H1 (cell line): ENCODE data around the gene SLC10A6. TPM values are rescaled to one million over a fixed set of nuclear protein-coding genes. Genes with fewer than 3 reads are reported as not detected.

ENCODE experiments used
- CTCF ChIA-PET: fragments of 300-600 bp; sonication (Branson Sonifier 250); formaldehyde crosslinking; loops from one replicate; lab custom pipeline; 2021; ENCODE audit not compliant: partially characterized antibody; lab: Charles Lee
- POLR2A ChIA-PET: fragments of 300-600 bp; sonication (Branson Sonifier 250); formaldehyde crosslinking; loops from one replicate; lab custom pipeline; 2021; ENCODE audit warnings: inconsistent platforms; ENCODE audit not compliant: partially characterized antibody; lab: Charles Lee
- DNase-seq, 2 experiments: peaks; one replicate each; pipeline versions ENCODE4 v3.0.0 to v3.0.0-alpha.2; 2010 to 2022; ENCODE audit warnings: low spot score in 2 of 2, low read depth in 1 of 2, mixed read lengths in 1 of 2
- FAIRE-seq: peaks from 2 replicates; lab custom pipeline; 2011; peaks lifted over from hg19 to GRCh38; lab: Jason Lieb, UNC
- H2AFZ ChIP-seq: 2 replicates; pipeline ENCODE4 v1.8.1; 2012; ENCODE audit warnings: low read length, inconsistent platforms
- H2AK5ac ChIP-seq: 2 replicates; pipeline ENCODE4 v1.6.1; 2013; ENCODE audit warnings: low read depth, low read length
- H2BK120ac ChIP-seq: replicated peaks from 2 replicates; pipeline ENCODE3; 2013; ENCODE audit warnings: low read depth, low read length, inconsistent platforms
- H2BK12ac ChIP-seq: 2 replicates; pipeline ENCODE4 v1.6.1; 2013; ENCODE audit warnings: low read depth, low read length
- H2BK15ac ChIP-seq: 2 replicates; pipeline ENCODE4 v1.6.1; 2013; ENCODE audit warnings: low read length
- H2BK20ac ChIP-seq: 2 replicates; pipeline ENCODE4 v1.6.1; 2013; ENCODE audit warnings: low read length
- H2BK5ac ChIP-seq: 2 replicates; pipeline ENCODE4 v1.6.1; 2013; ENCODE audit warnings: low read depth, low read length
- H3K14ac ChIP-seq: 2 replicates; pipeline ENCODE4 v1.6.1; 2013; ENCODE audit warnings: inconsistent platforms; ENCODE audit not compliant: insufficient read length
- H3K18ac ChIP-seq: 2 replicates; pipeline ENCODE4 v1.6.1; 2013; ENCODE audit warnings: low read length; ENCODE audit errors: extremely low read depth
- H3K23ac ChIP-seq: 2 replicates; pipeline ENCODE4 v1.6.1; 2013; ENCODE audit warnings: inconsistent platforms; ENCODE audit not compliant: insufficient read length
- H3K23me2 ChIP-seq: 2 replicates; pipeline ENCODE4 v1.6.1; 2013; ENCODE audit warnings: low read depth, low read length
- H3K27ac ChIP-seq: 2 replicates; pipeline ENCODE4 v1.6.1; 2011; ENCODE audit warnings: low read depth, low read length, inconsistent platforms
- H3K27me3 ChIP-seq, 4 experiments: replicated peaks in 1 of 4; 1 replicate in 1 of 4; 2 replicates in 3 of 4; pipeline versions ENCODE4 v1.6.1 to v1.8.1; 2011 to 2013; ENCODE audit warnings: low read length in 3 of 4, mild to moderate bottlenecking in 3 of 4, inconsistent platforms in 2 of 4, mixed read lengths in 2 of 4, moderate library complexity in 1 of 4; ENCODE audit not compliant: control insufficient read depth in 3 of 4, insufficient read depth in 3 of 4; ENCODE audit errors: extremely low read depth in 1 of 4
- H3K36me3 ChIP-seq, 4 experiments: 2 replicates each; pipeline versions ENCODE4 v1.6.1 to v1.8.1; 2011 to 2013; ENCODE audit warnings: mild to moderate bottlenecking in 4 of 4, low read length in 3 of 4, moderate library complexity in 2 of 4, control low read depth in 1 of 4, inconsistent platforms in 1 of 4; ENCODE audit not compliant: insufficient read depth in 4 of 4, control insufficient read depth in 2 of 4
- H3K4ac ChIP-seq: replicated peaks from 2 replicates; pipeline ENCODE3; 2013; ENCODE audit warnings: low read length, low read depth, mixed read lengths, inconsistent platforms; ENCODE audit not compliant: insufficient read length
- H3K4me1 ChIP-seq, 4 experiments: replicated peaks in 1 of 4; 1 replicate in 1 of 4; 2 replicates in 3 of 4; pipeline versions ENCODE4 v1.6.1 to v1.8.1; 2011 to 2013; ENCODE audit warnings: low read length in 3 of 4, inconsistent platforms in 2 of 4, mixed read lengths in 1 of 4; ENCODE audit not compliant: insufficient read depth in 4 of 4, control insufficient read depth in 3 of 4
- H3K4me2 ChIP-seq, 2 experiments: 2 replicates each; pipeline versions ENCODE4 v1.6.1 to v1.8.1; 2011 to 2013; ENCODE audit warnings: low read depth in 2 of 2, low read length in 2 of 2, control low read depth in 1 of 2, inconsistent platforms in 1 of 2, mild to moderate bottlenecking in 1 of 2; ENCODE audit not compliant: insufficient read depth in 1 of 2
- H3K4me3 ChIP-seq, 4 experiments: fragments of 200-600, 300-600 bp in 1 of 4; sonication (generic), shearing (Covaris generic), sonication (Bioruptor Twin) in 1 of 4; 2 replicates each; pipeline versions ENCODE4 v1.5.1 to v1.8.1; 2011 to 2016; ENCODE audit warnings: low read length in 4 of 4, low read depth in 3 of 4, control low read depth in 2 of 4, inconsistent platforms in 2 of 4, mild to moderate bottlenecking in 2 of 4, mixed read lengths in 1 of 4, moderate library complexity in 1 of 4; ENCODE audit not compliant: insufficient read depth in 2 of 4; ENCODE audit errors: extremely low read depth in 1 of 4
- H3K56ac ChIP-seq: replicated peaks from 2 replicates; pipeline ENCODE3; 2013; ENCODE audit warnings: low read depth, mild to moderate bottlenecking, mixed read lengths, low read length, inconsistent platforms; ENCODE audit not compliant: insufficient read length
- H3K79me1 ChIP-seq: 2 replicates; pipeline ENCODE4 v1.6.1; 2013; ENCODE audit warnings: low read depth, low read length, control low read depth
- H3K79me2 ChIP-seq, 2 experiments: 2 replicates each; pipeline versions ENCODE4 v1.6.1 to v1.8.1; 2012 to 2013; ENCODE audit warnings: low read length in 2 of 2, mild to moderate bottlenecking in 2 of 2, inconsistent platforms in 1 of 2; ENCODE audit not compliant: insufficient read depth in 2 of 2, control insufficient read depth in 1 of 2
- H3K9ac ChIP-seq, 4 experiments: replicated peaks in 1 of 4; 1 replicate in 1 of 4; 2 replicates in 3 of 4; pipeline versions ENCODE4 v1.6.1 to v1.8.1; 2011 to 2013; ENCODE audit warnings: low read depth in 3 of 4, low read length in 3 of 4, control low read depth in 2 of 4, mild to moderate bottlenecking in 2 of 4, moderate library complexity in 2 of 4, inconsistent platforms in 1 of 4; ENCODE audit errors: extremely low read depth in 1 of 4
- H3K9me3 ChIP-seq, 2 experiments: 2 replicates each; pipeline versions ENCODE4 v1.6.1 to v1.8.1; 2012 to 2013; ENCODE audit warnings: mild to moderate bottlenecking in 2 of 2, moderate library complexity in 2 of 2, control low read depth in 1 of 2, inconsistent platforms in 1 of 2, low read depth in 1 of 2, low read length in 1 of 2, mixed read lengths in 1 of 2; ENCODE audit not compliant: insufficient read depth in 2 of 2
- H4K20me1 ChIP-seq, 2 experiments: replicated peaks in 1 of 2; 2 replicates each; pipeline versions ENCODE3 to v1.8.1; 2011 to 2013; ENCODE audit warnings: inconsistent platforms in 2 of 2, low read length in 2 of 2, mild to moderate bottlenecking in 1 of 2; ENCODE audit not compliant: insufficient read depth in 2 of 2, control insufficient read depth in 1 of 2
- H4K5ac ChIP-seq: 2 replicates; pipeline ENCODE4 v1.6.1; 2013; ENCODE audit warnings: low read length, low read depth, mixed read lengths, inconsistent platforms; ENCODE audit not compliant: insufficient read length
- H4K8ac ChIP-seq: 2 replicates; pipeline ENCODE4 v1.8.0; 2013; ENCODE audit warnings: mild to moderate bottlenecking, moderate library complexity, low read length, inconsistent platforms; ENCODE audit not compliant: insufficient read depth; ENCODE audit errors: extremely low read depth
- H4K91ac ChIP-seq: replicated peaks from 2 replicates; pipeline ENCODE3; 2013; ENCODE audit warnings: low read length, mixed read lengths, inconsistent platforms; ENCODE audit not compliant: insufficient read length
- ASH2L ChIP-seq: fragments of 200-600, 300-600 bp; sonication (generic); IDR thresholded peaks from one replicate; pipeline ENCODE4 v1.7.1; 2017; ENCODE audit warnings: low read length
- BACH1 ChIP-seq: IDR thresholded peaks from 2 replicates; pipeline ENCODE4 v1.6.1; 2012; ENCODE audit warnings: low read length, improper control_type of control experiment
- FOSL1 ChIP-seq: IDR thresholded peaks from 2 replicates; pipeline ENCODE4 v1.6.1; 2011; ENCODE audit warnings: mild to moderate bottlenecking, low read depth, low read length, moderate library complexity; ENCODE audit not compliant: insufficient read depth
- PHF8 ChIP-seq: fragments of 200-600 bp; sonication (generic); conservative IDR thresholded peaks from 2 replicates; pipeline ENCODE4 v1.7.1; 2012; ENCODE audit warnings: low read depth, mild to moderate bottlenecking, inconsistent platforms, low read length, moderate library complexity
- POLR2AphosphoS5 ChIP-seq: IDR thresholded peaks from 2 replicates; pipeline ENCODE4 v1.6.1; 2011; ENCODE audit warnings: low read depth, low read length
- SP1 ChIP-seq: IDR thresholded peaks from 2 replicates; pipeline ENCODE4 v1.6.1; 2011; ENCODE audit warnings: low read depth, low read length
- SP4 ChIP-seq: IDR thresholded peaks from 2 replicates; pipeline ENCODE4 v1.6.1; 2012; ENCODE audit warnings: low read length, inconsistent platforms
- SRF ChIP-seq: IDR thresholded peaks from 2 replicates; pipeline ENCODE4 v1.6.1; 2011; ENCODE audit warnings: mild to moderate bottlenecking, low read depth, low read length, moderate library complexity
- YY1 ChIP-seq: IDR thresholded peaks from 2 replicates; pipeline ENCODE4 v1.6.1; 2011; ENCODE audit warnings: low read depth, mild to moderate bottlenecking, low read length
- WGBS, 2 experiments: shearing (Covaris generic) in 1 of 2; methylation state at CpG; one replicate each; pipeline versions ENCODE4 v1.1.6 to v1.1.7; 2013 to 2015; ENCODE audit warnings: low lambda C conversion rate in 2 of 2, mixed read lengths in 2 of 2, inconsistent platforms in 1 of 2, low coverage in 1 of 2, missing lambda C conversion rate in 1 of 2; ENCODE audit not compliant: insufficient replicate concordance in 2 of 2, insufficient coverage in 1 of 2, insufficient read length in 1 of 2; ENCODE audit errors: extremely low coverage in 1 of 2, missing lambda C conversion rate in 1 of 2; 5-methylcytosine and 5-hydroxymethylcytosine counted together
- polyA plus RNA-seq, 7 experiments: library from polyadenylated mRNA; depleted of rRNA in 3 of 7; stranded (reverse) in 5 of 7; unstranded in 2 of 7; fragments of >200 nt in 5 of 7; fragments of 200-250 nt in 2 of 7; gene quantifications; 1 replicate in 5 of 7; 2 replicates in 1 of 7; 4 replicates in 1 of 7; pipeline versions ENCODE4 v1.2.1 to v1.2.3, GENCODE V29; 2011 to 2013; ENCODE audit warnings: missing spikeins in 2 of 7, mixed read lengths in 2 of 7
- total RNA-seq: library from RNA; stranded (reverse); fragmentation: NEBNext Ultra II Directional; extraction: Animal tissue kit (Norgen Biotek cat#: 25700); gene quantifications from 2 replicates; pipeline ENCODE4 v1.2.1, GENCODE V29; 2021
- TF ChIP-seq, protein P1 (sequence below), 3 experiments: IDR thresholded peaks; 1 replicate in 2 of 3; 2 replicates in 1 of 3; pipeline versions ENCODE4 v1.5.1 to v1.6.1; 2011; ENCODE audit warnings: low read length in 3 of 3, mild to moderate bottlenecking in 3 of 3, inconsistent platforms in 2 of 3, low read depth in 1 of 3, moderate library complexity in 1 of 3; ENCODE audit not compliant: insufficient read depth in 1 of 3; ENCODE audit errors: control extremely low read depth in 1 of 3
- TF ChIP-seq, protein P2 (sequence below): IDR thresholded peaks from 2 replicates; pipeline ENCODE4 v1.6.1; 2012; ENCODE audit warnings: inconsistent platforms
- TF ChIP-seq, protein P3 (sequence below): IDR thresholded peaks from 2 replicates; pipeline ENCODE4 v1.6.1; 2012; ENCODE audit warnings: inconsistent platforms

SLC10A6 gene
- total and polyA plus RNA-seq, 2 of the 8 experiments (the other 6 are each of a cell fraction or from before 2014, with no cell fraction given) = not detected

DNA sequence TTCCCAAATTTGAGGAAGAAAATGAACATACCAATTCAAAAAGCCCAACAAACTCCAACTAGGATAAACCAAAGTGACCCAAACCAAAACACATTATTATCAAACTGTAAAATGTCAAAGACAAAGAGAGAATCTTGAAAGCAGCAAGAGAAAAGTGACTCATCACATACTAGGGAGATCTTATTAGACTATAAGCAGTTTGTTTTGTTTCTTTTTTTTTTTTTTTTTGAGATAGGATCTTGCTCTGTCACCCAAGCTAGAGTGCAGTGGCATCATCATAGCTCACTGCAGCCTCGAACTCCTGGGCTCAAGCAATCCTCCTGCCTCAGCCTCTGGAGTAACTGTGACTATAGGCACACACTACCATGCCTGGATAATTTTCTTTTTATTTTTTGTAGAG, 30.5 kb upstream of the SLC10A6 start:
- Histone ChIP-seq H3K27ac (no peak overlapping the region), H2AK5ac (no peak overlapping the region), H3K23me2 (no peaks in the 10 kb centered on the region), H3K36me3 (no peaks in the 10 kb centered on the region), H4K91ac (no peak overlapping the region), H4K20me1 (no peaks in the 10 kb centered on the region), H3K4me2 (no peak overlapping the region), H4K5ac (no peak overlapping the region), H3K14ac (no peak overlapping the region), H3K23ac (no peak overlapping the region), H3K79me2 (no peaks in the 10 kb centered on the region), H2BK120ac (no peak overlapping the region), H3K4me3 (no peak overlapping the region), H3K4ac (no peak overlapping the region), H2BK5ac (no peak overlapping the region), H2BK12ac (no peak overlapping the region), H4K8ac (no peak overlapping the region), H3K27me3 (no peaks in the 10 kb centered on the region), H3K56ac (no peak overlapping the region), H3K9me3 (peaks cover 0 to 9% of the 10 kb centered on the region in 2 experiments; a peak in 1 of 4 replicates), H2AFZ (no peak overlapping the region), H2BK15ac (no peak overlapping the region), H3K18ac (no peak overlapping the region), H3K9ac (no peak overlapping the region), H2BK20ac (no peak overlapping the region), H3K79me1 (no peaks in the 10 kb centered on the region), H3K4me1 (peaks cover 0 to 3% (median 1%) of the 10 kb centered on the region in 4 experiments; a peak in 3 of 7 replicates)
- POLR2A ChIA-PET = interaction anchor here (1.2 to 1.9 kb wide), 2 partner anchors 8 to 12 kb away, joined by 3 to 7 read pairs; no protein-coding TSS in a partner anchor
- 91% methylated on average over 1 of the region's 1 CpG; no CpG with 5 or more reads in 1 of the 2 experiments for WGBS, 2 experiments
- CTCF ChIA-PET = interaction anchor here (1.0 to 2.7 kb wide), 9 partner anchors 9 to 385 kb away, joined by 3 to 11 read pairs (median 4); partner anchors contain the start of gene SLC10A6
- DNase-seq = no peak
- no peak for FAIRE-seq
- TF ChIP-seq, protein P1, sequence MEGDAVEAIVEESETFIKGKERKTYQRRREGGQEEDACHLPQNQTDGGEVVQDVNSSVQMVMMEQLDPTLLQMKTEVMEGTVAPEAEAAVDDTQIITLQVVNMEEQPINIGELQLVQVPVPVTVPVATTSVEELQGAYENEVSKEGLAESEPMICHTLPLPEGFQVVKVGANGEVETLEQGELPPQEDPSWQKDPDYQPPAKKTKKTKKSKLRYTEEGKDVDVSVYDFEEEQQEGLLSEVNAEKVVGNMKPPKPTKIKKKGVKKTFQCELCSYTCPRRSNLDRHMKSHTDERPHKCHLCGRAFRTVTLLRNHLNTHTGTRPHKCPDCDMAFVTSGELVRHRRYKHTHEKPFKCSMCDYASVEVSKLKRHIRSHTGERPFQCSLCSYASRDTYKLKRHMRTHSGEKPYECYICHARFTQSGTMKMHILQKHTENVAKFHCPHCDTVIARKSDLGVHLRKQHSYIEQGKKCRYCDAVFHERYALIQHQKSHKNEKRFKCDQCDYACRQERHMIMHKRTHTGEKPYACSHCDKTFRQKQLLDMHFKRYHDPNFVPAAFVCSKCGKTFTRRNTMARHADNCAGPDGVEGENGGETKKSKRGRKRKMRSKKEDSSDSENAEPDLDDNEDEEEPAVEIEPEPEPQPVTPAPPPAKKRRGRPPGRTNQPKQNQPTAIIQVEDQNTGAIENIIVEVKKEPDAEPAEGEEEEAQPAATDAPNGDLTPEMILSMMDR (IDR thresholded peaks at IDR 0.05; ENCODE audit: control extremely low read depth in 1 of 3, insufficient read depth in 1 of 3, low read depth in 1 of 3, low read length in 3 of 3) = no peak
- TF ChIP-seq SP1 (no peak), YY1 (no peak), SP4 (no peak), FOSL1 (no peak), POLR2AphosphoS5 (no peak), ASH2L (no peak), SRF (no peak), PHF8 (no peak), BACH1 (no peak)
- TF ChIP-seq, protein P2, sequence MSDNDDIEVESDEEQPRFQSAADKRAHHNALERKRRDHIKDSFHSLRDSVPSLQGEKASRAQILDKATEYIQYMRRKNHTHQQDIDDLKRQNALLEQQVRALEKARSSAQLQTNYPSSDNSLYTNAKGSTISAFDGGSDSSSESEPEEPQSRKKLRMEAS = no peak
- TF ChIP-seq, protein P3, sequence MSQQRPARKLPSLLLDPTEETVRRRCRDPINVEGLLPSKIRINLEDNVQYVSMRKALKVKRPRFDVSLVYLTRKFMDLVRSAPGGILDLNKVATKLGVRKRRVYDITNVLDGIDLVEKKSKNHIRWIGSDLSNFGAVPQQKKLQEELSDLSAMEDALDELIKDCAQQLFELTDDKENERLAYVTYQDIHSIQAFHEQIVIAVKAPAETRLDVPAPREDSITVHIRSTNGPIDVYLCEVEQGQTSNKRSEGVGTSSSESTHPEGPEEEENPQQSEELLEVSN = no peak
